HG02678 (cell line): ENCODE results near the gene DLL3.
A peak's percentile ranks its signal among the peaks of the same experiment; 100 is the strongest.

ENCODE experiments used
- ATAC-seq: cut with Tn5 transposase; IDR thresholded peaks from one replicate; pipeline ENCODE4 v1.9.1; 2021; ENCODE audit warnings: mild to moderate bottlenecking, moderate library complexity; ENCODE audit not compliant: unreplicated experiment

DLL3 gene

DNA sequence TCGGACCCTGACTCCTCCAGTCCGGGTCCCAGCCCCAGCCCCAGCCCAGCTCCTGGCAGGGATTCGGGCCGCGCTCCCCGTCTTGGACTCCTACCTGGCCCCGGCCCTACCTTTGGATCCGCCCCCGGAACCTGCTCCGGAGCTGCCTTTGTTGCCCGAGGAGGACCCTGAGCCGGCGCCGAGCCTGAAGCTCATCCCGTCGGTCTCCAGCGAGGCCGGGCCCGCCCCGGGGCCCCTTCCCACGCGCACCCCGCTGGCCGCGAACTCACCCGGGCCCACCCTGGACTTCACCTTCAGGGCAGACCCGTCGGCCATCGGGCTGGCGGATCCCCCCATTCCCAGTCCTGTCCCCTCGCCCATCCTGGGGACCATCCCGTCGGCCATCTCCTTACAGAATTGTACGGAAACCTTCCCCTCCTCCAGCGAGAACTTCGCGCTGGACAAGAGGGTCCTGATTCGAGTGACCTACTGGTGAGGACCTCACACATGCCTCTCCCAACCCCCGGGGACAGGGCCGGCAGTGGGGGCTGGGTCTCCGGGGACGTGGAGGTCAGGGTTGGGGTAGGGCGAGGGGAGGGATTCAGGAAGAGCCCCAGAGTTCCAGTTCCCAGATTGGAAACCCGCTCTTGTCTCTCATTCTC is 16.9 kb downstream of the DLL3 start:
- no peak for ATAC-seq

DNA sequence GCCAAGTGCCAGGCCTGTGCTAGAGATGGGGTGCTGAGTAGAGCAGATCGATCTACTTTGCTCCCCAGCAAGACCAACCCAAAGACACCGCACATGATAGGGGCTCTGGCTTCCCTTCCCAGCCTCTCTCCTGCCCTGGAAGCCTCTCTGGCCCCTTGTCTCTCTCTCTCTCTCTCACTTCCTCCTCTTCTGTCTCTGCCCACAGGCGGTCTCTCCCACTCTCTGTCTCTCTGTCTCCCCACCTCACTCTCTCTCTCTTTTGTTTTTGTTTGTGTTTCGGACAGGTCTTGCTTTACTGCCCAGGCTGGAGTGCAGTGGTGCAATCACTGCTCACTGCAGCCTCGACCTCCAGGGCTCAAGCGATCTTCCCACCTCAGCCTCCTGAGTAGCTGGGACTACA is 17.5 kb downstream of the DLL3 start:
- ATAC-seq = no peak

DNA sequence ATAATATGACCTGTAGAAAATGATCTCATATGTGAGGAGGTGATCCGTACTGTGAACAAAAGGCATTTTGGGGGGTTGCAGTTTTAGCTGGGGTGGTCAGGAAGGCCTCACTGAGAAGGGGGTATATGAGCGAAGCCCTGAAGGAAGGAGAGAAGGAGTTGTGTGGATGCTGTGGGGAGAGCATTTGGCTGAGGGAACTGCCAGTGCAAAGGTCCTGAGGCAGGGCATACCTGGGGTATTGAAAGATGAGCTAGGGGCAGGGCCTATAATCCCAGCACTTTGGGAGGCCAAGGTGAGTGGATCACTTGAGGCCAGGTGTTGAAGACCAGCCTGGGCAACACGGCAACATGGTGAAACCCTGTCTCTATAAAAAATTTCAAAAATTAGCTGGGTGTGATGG is 18.7 kb downstream of the DLL3 start:
- no peak for ATAC-seq

DNA sequence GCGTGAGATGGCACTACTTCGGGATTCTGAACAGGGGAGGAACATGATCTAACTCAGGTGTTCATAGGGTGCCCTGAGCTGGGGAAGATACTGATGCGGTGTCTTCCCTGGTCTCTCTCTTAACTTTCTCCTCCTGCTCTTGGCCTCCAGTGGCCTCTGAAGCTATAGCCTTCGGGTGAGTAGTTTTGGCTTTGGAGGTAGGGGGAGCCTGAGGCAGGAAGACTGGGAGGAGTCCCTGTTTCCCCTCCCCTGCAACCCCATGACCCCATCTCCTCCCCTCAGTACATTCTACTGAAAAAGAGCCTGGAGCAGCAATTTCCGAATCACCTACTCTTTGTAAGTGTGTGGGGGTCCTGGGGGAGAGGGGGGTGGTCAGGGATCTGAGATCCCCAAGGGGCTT is 19.7 kb downstream of the DLL3 start:
- no peak for ATAC-seq

DNA sequence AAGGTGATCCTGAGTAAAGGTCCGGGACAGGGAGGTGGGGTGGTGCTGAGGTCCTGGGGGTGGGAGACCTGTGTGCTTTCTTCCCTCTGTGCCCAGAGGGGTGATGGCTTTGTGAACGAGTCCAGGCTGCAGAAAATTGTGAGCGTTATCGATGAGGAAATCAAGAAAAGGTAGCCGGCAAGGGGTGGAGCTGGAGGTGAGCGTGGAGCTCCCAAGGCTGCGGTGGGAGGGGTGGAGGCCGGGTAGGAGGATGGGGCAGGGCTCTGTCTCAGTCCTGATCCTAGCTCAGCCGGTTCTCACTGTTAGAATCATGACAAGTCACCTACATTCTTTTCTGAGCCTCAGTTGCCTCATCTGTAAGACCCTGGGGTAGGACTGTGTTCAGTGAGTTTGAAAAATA is 20.2 kb downstream of the DLL3 start:
- no peak for ATAC-seq

DNA sequence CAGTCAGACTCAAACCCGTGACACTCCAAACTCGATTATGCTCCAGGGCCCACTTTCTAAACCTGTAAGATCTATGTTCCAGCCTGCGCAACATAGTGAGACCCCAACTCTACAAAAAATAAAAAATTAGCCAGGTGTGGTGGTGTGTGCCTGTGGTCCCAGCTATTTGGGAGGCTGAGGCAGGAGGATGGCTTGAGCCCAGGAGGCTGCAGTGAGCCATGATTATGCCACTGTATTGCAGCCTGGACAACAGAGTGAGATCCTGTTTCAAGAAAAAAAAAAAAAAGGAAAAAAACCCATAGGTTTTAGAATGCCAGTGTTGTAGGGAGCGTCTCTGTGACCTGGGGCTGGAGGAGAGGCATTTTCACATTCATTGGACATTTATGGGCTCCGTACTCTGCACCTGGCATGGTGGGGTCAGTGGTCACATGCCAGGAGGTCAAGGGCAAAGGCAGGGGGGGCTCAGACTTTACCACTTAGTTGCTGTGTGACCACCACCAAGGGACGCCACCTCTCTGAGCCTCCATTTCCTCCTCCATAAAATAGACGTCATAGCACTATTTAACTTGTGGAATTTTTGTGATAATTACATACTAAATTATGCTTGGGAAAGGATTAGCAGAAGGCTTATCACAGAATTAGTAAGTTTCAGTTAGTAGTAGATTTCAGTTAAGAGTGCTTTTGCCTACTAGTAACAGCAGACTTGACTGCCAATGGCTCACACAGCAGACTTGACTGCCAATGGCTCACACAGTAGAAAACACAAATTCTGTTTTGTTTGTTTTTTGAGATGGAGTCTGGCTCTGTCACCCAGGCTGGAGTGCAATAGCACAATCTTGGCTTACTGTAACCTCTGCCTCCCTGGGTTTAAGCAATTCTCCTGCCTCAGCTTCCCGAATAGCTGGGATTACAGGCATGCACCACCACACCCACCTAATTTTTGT is 22.1 kb downstream of the DLL3 start:
- no peak for ATAC-seq

DNA sequence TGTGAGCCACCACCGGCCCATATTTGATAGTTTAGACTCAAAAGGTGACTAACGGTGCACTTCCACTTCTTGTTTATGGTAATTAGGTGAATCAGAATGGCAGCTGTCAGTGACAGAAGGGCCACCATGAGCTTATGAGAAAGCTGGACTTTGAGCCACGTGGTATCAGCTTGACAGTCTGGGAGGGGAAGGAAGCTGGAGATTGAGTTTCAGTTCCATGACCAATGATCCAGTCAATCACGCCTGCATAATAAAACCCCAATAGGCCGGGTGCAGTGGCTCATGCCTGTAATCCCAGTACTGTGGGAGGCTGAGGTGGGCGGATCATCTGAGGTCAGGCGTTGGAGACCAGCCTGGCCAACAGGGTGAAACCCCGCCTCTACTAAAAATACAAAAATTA is 25.7 kb downstream of the DLL3 start:
- no peak for ATAC-seq

DNA sequence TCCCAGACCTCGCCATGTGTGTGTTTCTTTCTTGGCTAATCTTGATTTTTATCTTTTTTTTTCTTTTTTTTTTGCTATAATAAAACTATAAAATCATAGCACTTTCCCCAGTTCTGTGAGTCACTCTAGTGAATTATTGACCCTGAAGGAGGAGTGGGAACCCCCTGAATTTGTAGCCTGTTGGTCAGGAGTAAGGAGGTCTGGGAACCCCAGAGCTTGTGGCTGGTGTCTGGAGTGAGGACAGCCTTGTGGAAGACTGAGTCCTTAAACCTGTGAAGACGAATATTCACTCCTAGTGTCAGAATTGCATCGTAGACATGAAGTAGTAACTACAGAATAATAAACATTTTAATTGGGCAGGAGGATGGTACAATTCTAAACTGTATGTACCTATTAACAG is 26.5 kb downstream of the DLL3 start:
- ATAC-seq = no peak

DNA sequence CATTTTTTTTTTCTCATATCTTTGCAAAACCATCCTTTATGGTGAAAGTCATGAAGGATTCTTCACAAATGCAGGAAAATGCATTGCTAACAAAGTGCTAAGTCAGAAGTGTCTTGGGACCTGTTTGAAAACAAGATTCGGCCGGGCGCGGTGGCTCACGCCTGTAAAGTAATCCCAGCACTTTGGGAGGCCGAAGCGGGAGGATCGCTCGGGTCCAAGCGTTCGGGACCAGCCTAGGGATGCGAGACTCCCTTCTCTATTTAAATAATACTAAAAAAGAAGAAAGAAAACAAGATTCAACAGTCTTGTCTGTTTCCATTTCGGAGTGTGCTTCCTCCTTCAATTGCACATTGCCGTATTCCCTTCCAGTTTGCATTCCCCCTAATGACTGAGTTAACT is 33.1 kb downstream of the DLL3 start:
- ATAC-seq = no peak

DNA sequence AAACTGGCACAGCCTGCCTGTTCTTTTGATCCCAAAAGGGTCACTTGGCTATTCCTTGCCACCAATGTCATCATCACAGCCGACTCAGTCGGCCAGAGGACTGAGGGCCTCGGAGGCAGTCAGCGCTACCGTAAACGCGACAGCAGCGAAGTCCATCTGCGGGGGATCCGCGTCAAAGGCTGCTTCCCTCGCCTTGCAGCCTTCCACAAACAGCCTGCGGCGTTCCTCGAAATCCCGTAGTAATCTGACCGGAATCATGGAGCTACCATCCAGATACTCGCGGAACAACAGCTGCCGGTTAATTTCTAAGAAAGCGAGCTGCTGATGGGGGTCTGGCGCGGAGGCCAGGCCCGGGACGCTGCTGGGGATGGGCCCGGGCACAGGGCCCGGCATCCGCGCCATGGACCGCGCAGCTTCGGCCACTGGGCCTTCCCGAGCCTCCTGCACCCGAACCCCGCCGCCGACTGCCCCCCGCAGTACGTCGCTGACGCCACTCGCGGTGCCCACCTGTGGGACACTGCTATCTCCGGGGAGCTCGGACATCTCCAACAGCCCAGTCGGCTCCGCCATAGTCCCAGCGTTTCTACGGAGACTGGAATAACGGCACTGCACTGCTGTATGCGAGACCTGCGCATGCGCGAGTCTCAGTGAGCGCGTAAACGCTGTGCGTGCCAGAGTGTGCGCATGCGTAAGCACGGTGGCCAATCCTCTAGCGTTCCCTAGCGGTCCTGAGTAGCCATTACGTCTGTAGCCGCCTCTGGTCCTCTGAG is 33.7 kb downstream of the DLL3 start, which contains the start of gene EID2B:
Gene EID2B, minus strand, starts transcription at position 620 of the 770 bp plus-strand sequence. Its CDS starts 50 bp downstream, at position 570.
- ATAC-seq = peak; percentile 85

DNA sequence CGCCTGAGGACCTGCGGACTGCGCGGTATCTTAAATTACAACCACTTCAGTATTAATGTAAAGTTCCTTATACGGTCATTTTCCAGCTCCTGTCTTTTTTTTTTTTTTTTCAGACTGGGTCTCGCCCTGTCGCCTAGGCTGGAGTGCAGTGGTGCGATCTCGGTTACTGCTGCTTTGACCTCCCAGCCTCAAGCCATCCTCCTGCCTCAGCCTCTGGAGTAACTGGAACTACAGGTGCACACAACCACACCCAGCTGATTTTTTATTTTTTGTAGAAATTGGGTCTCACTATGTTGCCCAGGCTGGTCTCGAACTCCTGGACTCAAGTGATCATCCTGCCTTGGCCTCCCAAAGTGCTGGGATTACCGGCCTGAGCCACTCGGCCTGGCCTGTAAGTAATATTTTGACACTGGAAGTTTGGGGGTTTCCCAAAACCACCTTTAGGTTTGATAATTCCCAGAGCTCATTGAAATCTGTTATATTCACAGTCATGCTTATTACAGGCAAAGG is 34.3 kb downstream of the DLL3 start:
- peak; percentile 10 for ATAC-seq

DNA sequence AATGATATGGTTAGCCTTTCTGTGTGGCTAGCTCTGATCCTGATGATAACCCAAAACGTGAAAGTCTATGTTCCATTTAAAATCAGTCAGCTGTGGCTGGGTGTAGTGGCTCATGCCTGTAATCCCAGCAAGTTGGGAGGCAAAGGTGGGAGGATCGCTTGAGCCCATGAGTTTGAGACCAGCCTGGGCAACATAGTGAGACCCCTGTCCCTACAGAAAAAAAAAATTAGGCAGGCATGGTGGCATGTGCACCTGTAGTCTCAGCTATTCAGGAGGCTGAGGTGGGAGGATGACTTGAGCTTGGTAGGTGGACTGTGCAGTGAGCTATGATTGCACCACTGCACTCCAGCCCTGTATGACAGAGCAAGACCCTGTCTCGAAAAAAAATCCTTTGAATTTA is 35.0 kb downstream of the DLL3 start:
- ATAC-seq = no peak

DNA sequence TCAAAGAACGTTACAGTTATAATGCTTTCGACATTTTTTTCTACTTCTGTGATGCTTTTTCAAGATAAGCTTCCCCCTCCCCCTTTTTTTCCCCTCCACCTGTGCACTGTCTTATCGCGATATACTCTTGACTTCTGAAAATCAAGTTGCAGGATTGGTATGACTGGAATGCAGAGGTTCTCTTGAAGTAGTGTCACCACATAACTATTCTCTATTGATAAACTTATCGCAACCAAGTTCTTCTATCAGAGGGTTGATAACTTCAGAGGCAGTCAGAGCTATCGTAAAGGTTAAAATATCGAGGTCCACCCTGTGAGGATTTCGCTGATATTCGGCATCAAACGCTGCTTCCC is 40.4 kb downstream of the DLL3 start:
- ATAC-seq = no peak

DNA sequence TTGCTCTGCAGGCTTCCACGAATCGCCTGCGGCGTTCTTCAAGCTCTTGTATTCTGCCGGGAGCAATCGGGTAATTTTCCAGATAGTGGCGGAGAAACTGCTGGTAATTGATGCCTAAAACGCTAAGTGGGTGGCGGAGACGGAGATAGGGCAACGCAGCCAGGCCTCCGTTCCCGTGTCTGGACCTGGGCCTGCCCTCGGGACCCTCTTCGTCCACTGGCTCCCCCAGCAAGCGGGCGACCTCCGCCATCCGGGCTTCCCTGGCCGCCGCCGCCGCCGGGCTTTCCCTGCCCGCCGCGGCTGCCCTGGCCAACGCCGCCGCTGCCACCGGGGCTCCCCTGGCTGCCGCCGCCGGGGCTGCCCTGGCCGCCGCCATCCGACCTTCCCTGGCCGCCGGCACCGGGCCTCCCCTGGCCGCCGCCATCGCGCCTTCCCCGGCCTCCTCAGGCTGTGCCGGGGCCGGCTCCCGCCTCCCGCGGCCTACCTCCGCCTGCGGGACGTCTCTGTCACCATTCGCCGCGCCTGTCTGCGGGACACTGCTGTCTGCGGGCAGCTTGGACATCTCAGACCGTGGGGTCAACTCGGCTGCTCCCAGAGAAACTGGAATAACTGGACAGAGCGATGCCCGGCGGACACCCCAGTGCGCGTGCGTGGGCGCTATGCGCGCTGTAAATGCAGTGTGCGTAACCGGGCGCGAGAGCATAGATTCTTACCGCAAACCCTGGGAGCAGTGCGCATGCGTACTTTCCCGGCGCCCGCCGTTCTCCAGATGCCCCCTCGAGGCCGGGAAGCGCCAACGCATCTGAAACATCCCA is 41.0 kb downstream of the DLL3 start, which contains the start of gene EID2:
Gene EID2, minus strand, starts transcription at position 644 of the 815 bp plus-strand sequence. Its CDS starts 82 bp downstream, at position 562.
- peak; percentile 94 for ATAC-seq

DNA sequence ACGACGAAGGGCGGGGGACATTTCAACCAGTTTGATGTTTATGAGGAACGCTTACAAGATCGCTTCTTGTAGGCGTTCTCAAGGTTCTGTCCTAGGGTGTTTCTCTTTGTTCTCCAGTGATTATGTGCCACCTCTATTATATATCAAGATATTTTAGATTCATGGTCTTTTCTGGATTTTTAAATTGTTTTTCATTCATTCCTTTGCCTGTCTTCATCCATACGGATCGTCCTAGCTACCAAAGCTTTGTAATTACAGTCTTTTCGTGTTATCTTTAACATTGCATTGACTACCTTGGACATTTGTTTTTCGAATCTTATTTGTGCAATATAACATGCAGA is 41.6 kb downstream of the DLL3 start:
- ATAC-seq = no peak

DNA sequence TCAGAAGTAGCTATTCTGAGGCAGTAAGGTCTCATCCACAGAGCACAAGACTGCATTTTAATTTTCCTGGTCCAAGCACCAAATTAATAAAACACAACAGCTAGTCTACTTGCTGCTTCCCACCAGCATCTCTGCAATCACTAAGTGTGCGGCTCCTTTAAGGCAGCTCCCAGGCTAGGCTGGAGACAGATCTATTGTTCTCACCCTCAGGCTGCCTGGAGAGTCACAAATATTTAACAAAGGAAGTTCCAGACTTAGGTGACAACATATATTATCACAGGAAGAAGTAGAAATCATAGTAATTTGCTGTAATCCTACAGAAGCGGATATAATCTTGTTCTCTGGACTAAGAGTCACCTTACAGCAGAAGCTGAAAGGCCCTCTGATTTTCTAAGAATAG is 43.5 kb downstream of the DLL3 start:
- ATAC-seq = no peak

DNA sequence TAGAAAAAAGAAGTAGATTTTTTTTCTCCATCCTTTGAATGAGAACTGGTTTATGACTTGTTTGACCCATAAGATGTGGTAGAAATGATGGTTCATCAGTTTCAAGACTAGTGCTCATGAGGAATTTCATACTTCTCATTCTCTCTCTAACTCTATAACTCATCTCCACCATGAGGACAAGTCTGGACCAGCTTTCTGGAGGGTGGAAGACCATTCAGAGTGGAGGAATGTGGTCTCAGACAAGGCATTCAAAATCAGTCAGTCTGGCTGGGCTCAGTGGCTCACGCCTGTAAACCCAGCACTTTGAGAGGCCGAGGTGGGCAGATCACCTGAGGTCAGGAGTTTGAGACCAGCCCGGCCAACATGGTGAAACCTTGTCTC is 44.7 kb downstream of the DLL3 start:
- no peak for ATAC-seq

DNA sequence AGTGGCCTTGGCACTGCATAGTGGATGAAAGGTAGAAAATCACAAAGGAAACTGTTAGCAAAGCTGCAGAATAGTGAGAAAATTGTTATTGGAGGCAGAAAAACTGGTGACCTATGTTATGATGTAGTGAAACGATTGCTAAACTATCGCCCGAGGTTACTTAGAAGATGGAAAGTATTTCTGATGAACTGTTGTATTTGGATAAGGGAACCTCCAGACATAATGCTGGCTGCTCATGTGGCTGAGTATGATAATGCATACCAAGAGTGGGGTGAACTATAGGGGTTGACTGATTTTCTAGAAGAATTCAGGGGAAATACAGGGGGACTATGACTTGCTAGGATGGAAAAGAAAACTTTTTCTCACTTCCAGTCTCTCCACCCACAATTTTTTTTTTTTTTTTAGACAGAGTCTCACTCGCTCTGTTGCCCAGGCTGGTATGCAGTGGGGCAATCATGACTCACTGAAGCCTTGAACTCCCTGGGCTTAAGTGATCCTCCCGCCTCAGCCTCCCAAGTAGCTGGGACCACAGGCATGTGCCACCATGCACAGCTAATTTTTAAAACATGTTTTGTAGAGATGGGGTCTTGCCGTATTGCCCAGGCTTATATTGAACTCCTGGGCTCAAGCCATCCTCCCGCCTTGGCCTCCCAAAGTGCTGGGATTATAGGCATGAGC is 45.6 kb downstream of the DLL3 start:
- ATAC-seq = no peak

DNA sequence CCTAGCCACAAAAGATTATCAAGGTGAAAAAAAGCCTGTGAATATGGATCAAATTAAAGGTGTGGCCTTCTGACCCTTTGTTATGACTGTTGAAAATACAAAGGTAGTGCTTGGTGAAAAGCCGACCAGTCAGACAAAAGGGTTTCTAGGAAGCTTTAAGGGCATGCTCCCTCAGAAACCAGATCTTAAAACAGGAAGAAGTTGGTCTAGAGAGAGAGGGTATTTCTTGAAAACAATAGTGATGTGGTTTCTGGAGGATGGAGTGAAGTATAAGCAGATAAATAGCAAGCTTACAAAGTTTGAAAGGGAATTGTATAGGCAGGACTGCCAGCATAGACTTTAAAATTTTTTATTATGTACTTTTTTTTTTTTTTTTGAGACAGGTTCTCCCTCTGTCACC is 46.2 kb downstream of the DLL3 start:
- ATAC-seq = no peak

DNA sequence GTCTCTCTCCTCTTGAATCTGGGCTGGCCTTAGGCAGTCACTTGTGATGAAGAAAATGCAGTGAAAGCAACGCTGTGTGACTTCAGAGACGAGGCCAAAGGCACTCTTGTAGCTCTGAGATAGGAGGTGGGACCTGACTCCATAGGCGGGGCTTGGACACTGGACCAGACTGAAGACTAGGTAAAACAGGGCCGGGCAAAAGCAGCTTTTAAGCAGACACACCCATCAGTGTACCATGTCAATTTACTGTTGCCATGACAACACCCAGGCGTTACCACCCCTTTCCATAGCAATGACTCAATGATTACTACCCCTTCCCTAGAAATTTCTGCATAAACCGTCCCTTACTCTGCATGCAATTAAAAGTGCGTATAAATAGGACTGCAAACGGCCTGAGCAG is 47.9 kb downstream of the DLL3 start:
- ATAC-seq = no peak
